Stimulated activated CD8-positive, alpha-beta memory T cell treated with anti-CD3 and anti-CD28 coated beads, Interleukin-4, amount 100 ng/mL, for 4 hours (primary cell): Measurements from ENCODE around the gene PSMB3.
A peak's percentile ranks its signal among the peaks of the same experiment; 100 is the strongest.

Source experiments
- DNase-seq, 2 donors: peaks; one replicate each; pipeline ENCODE4 v3.0.0-alpha.2; 2020; ENCODE audit warnings: low read depth in 2 of 2, low spot score in 1 of 2

Gene PSMB3

DNA sequence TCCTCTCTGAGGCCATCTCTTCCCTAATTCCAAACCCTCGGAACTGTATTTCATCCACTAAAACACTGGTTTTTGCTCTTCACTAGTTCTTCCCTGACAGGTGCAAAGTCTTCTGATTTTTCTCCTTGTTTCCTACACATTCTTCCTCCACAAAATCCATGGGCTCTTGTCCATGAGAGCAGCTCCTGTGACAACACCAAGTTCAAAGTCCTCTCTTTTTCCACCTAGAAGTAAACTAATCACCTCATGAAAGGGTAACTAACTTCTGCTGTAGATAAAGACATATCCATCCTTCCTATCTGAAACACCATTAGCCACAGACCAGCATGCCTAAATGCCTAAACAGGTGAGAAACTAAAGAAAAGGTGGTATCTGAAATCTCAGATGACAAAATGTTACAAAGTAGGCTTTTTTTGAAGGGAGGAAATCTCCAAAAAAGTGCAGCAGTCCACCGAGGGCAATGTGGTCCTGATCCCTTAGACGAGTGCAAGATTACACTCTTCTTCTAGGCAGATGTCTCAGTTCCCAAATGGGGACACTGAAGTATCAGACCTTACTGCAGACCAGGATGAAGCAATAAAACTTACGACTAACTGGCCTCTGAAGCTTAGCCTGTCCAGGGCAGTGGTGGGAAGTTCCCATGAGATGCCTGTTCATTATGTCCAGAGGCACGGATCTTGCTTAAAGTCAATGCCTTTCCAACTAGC, 44.1 kb downstream of the PSMB3 start:
- no peak for DNase-seq

- DNase-seq: no peak
Measured at GRCh38 chr17:38797158-38797490, 44.6 kb downstream of the PSMB3 start.

DNA sequence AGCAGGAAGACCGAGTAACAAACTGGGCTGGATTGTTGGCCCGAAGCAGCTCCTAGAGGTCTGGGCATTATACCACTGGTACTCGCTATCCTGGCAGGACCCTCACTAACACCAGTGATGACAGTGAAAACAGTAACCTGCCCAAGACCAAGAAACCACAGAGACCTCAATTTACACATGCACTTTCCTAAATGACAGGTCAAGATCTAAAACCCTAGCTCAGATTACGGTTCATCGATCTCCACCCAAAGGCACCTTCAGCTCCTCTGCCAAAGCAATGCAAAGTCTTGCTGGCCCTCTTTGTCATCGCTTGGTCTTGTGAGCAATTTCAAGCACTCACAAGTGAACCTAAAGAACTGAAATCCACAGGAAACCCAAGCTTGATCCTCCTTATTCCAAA, 45.3 kb downstream of the PSMB3 start:
- no peak for DNase-seq

DNA sequence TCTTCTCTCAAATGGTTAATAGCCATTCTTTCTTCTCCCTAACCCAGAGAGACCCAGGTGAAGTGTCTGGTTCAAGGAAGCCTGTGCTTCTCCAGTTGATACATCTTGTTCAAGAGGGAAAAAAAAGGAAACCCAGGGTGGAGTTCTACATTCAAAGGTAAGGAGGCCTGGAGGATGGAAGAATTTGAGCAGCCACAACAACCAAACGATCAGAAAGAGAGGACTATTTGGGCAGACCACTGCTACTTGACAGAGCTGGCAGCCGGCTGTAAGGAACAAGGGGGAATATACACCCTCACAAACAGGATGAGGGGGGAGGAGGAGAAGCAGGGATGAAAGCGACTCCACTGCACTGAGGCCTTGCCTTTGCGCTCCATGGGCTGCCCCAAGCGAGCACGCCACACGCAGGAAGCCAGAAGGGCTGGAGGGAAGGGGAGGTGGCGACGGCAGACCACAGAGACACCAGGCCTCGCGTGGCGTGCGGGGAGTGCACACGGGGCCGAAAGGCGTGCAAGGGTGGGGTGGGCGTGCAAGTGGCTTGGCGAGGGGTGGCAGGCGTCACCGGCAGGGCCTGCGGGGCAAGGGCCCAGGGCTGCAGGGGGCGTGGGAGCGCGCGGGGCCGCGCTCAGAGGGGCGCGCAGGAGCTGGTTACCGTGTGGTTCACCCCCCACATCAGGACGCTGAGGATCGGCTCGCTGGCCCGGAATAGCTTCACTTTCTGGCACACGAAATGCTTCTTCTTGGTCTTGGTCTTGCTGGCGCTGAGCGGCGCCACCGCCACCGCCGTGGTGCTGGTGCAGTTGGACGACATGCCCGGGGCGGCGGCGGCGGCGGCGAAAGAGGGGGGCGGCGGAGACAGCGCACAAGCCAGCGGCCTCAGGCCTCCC, 46.3 kb downstream of the PSMB3 start:
- DNase-seq: peak in 1 of 2 donors; percentile 6

DNA sequence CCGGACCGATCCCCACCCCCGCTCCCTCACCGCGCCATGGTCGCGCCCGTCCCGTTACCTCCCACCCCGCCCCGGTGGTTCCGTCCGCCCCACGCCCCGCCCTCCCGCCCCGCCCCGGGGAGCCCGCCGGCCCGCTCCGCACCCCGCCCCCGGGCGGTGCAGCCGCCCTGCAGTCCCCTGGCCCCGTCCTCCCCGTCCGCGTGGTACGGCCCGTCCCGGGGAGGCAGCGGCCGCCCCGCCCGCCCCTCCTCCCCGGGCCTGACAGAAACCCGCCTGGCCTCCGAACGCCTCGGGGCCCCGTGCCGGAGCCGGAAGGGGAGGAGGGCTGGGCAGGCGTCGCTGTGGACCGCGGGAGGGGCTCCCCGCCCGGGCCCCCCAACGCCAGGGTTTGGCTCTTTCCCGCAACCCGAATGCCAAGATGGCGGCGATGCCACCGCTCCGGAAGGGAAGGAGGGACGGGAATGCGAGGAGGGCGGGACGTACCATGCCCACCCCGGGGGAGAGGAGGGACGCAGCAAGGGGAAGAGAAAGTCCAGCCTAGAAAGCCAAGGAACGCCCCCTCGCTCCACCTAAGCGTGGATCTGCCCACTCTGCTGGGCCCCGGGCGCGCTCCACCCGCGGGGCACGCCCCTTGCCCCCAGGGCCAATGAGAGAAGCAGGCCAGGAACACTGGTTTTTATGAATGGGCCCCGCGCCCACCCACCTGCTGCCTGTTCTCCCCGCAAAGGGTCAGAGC, 47.1 kb downstream of the PSMB3 start, which contains the start of gene PIP4K2B:
Gene PIP4K2B (minus strand): TSS at position 56 of the 736 bp plus-strand sequence. CDS start 132 bp downstream, outside the sequence.
- DNase-seq: peak; percentile 44 to 74

DNA sequence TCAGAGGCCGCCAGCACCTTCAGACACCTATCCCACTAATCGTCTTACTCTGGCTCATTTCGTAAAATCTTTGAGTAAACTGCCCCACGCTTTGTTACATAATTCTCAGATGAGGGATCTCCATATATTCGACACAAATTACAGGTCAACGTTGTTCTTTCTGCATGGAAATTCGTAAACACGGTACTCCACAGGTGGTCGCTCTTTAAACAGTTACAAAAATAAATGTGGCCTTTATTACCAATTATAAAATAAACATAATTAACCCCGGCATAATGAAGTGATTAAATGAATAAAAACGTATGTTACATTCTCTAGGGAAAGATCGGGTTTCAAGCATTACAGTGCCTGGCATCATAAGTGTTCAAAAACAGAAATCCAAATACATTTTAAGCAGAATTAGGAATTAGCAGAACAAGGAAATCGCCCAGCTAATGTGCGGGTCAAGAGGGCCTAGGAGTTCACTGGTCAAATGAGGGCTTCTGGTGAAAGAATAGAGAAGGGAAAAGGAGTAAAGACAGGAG, 47.8 kb downstream of the PSMB3 start:
- DNase-seq: no peak

DNA sequence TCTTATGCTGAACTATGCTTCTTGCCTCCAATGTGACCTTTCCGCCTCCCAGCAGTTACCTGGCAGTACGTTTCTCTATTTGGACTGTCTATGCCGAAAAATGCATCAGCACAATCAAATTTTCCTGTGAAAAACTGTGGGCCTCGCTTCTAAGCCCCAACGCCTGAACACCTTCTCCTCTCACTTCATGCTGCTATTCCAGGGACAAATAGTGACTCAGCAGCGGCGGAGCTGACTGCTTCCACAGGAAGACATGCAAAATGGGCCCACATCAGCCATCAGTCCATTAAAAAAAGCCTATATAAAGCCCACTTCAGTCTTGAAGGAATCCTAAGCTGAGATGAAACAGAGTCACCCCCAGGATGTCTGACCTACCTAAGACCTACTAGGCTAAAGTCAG, 57.3 kb downstream of the PSMB3 start:
- DNase-seq: no peak
